Limb (tissue), 2 donors: ENCODE results near the gene NUB1.

Experiments
- DNase-seq, 2 donors: peaks; one replicate each; pipeline ENCODE4 v3.0.0-alpha.2; 2016; ENCODE audit errors: extremely low spot score in 2 of 2

Gene NUB1

GRCh38 chr7:151404216-151405011, 62.8 kb downstream of the NUB1 start:
- no peak for DNase-seq

DNA sequence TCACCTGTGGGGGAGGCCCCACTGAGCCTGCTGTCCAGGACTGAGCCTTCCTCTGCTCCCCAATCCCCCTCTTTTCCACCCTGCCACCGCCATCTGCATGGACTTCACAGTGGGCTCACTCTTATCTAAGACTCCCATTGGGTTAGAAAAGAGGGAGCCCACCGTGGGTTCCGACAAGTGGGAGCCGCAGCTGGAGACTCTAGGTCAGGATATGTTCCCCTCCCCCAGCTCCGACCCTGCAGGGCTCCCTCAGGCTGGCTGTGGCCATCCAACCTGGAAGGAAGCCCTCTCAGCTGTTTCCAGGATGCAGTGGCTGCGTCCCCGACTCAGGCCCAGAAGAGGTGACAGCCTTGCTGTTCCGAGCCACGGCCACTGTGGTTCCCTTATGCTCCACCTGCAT, 63.4 kb downstream of the NUB1 start:
- no peak for DNase-seq

GRCh38 chr7:151405588-151405987, 64.0 kb downstream of the NUB1 start:
- no peak for DNase-seq

- DNase-seq, result no peak
Observed at GRCh38 chr7:151406051-151406875, 64.7 kb downstream of the NUB1 start.

DNA sequence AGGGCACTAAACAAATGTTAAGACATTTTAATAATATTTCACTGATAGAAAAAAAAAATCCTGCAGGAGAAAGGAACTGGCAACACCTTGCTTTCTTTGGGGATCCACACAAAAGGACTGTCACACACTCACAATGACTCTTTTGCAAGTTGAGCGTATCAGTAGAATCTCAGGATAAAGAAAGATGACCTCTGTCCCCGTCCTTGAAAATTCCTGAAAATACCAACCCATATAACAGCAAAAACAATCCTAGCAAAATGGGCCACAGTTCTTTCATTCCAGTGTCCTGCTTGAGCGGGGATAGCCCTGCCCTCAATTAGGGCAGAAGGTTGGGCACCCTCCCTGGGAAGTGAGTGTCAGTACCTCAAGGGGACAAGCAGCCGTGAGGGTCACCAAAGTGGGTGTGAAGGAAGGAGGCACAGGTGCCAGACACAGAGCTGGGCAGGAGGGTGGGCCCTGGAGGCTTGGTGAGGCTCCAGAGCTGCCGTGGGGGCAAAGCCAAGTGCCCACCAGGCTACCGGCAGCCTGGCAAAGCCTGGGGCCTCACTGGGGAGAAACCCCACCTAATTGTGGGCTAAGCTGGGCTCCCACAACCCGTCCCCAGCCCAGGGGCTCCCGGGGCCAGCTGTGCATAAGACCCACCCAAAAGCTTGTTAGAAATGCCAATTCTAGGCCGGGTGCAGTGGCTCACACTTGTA, 65.4 kb downstream of the NUB1 start:
- DNase-seq, result no peak

GRCh38 chr7:151408498-151408838, 66.9 kb downstream of the NUB1 start:
- no peak for DNase-seq

- DNase-seq, result peak in 1 of 2 donors; percentile 59
Observed at GRCh38 chr7:151408839-151409666, 67.4 kb downstream of the NUB1 start.

DNA sequence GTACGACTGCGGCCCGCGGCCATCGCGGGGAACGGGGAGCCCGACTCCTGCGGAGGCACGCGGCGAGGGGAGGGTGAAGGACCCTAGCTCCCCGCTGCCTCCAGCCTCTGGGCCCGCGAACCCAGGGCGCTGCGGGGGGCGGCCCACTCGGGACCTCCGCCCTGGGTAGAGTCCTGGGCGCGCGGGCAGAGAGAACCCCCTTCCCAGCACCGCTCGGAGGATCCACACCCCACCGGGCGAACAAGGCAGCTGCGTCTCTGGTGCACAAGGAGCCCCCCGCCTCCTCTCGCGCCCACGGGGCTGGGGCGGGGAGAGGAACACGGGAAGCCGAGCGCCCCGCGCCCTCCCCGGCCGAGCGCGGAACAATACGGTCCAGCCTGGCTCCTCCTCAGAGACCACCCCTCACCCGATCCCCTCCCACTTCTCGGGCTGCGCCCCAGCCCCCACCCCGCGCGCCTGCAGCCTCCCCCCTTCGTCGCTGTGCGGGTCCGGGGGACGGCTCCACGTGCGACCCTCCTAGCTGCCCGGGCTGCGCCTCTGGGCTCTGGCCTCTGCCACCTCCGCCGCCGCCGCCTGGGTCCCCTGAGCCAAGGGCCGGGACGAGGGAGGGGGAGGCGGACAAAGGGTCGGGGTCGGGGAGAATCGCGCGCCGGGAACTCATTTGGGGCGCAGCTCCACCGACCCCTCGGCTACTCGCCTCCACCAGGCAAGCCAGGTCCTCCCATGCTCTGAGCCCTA, 68.2 kb downstream of the NUB1 start, which contains the start of gene WDR86:
TSS of gene WDR86 (minus strand) at position 372 of the 738 bp plus-strand sequence. CDS start 449 bp downstream, outside the sequence.
- DNase-seq, result peak; percentile 30 to 85

DNA sequence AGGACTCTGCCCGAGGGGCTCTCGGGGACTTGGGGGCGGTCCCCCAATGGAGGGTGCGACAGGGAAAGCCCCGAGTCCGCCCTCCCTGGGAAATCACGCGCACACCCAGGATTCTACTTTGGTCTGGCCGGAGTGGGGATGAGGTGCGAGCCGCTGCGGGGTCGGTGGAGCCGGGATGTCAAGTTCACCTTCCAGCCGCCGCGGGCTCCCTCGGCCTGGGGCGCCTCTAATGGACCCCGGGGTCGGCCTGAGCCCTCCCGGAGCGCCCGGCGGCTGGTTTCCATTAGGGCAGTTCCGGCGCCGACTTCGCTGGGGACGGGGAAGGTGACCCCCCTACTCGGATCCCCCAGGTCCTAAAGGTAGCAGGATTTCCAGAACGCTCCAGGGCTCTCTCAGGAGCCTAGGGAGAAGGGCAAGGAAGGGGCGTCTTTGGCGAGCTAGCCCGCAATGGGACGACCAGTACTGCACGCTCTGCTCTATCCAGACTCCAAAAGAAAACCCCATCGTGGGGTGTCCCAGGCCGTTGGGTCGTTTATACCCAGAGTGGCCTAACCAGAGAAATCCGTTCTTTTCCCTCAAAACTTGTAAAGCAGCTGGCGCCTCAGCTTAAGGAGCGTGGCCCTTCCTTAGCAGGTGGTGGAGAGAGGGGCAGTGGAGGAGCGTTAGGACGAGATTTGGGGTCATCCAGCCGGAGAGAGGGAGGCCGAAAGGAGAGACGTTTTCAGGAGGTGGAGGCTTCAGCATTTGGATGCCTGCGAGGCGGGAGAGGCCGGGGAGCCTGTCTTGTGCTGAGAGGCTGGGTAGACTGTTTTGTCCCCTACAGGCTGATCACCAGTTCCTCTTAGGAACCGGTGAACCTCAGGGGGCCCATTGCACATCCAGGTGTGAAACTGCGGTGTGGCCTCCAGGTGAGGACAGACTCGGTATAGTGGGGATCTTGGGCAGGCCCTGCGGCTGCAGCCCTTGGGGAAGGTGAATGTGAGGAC, 69.1 kb downstream of the NUB1 start:
- DNase-seq, result peak; percentile 51 to 76

DNA sequence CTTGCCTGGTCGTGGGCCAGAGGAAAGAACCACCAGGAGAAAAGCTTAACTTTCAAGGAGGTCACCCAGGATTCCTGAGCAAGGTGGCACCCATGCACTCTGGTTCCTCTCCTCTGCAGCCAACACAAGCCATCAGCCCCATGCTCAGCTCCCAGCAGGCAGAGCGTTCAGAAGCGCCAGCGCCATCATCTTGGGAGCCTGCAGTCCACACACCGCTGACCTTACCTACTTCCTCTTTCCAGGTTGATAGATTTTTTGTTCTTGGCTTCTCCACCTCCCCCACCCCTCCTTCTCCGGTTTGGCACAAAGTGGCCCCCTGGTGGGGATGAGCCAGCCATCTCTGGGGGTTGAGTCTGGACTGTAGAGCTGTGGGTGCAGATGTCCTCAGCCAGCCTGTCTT, 69.9 kb downstream of the NUB1 start:
- DNase-seq, result no peak

- DNase-seq, result no peak
Observed at GRCh38 chr7:151412318-151412717, 70.7 kb downstream of the NUB1 start.

GRCh38 chr7:151413241-151413640, 71.6 kb downstream of the NUB1 start:
- no peak for DNase-seq

GRCh38 chr7:151415375-151416105, 73.9 kb downstream of the NUB1 start:
- no peak for DNase-seq

- no peak for DNase-seq
Observed at GRCh38 chr7:151416112-151416940, 74.7 kb downstream of the NUB1 start.

- no peak for DNase-seq
Observed at GRCh38 chr7:151416941-151417315, 75.3 kb downstream of the NUB1 start.

DNA sequence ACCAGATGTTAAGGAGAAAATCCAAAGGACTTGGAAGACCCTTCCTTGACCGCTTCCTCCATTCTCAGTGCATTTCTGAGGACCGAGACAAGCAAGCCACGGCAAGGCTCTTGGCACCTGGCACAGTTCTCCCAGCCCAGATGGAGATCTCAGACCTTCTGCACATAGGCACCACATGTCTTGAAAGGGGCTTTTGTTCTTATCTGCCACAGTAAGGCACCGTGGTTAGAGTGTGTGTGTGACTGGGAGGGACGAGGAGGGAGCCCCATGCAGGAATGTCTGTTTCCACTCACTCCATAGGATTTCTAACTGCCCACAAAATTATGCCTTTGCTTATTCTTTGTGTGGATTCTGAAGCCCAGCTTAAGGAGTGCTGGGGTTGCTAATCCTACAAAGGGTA, 78.5 kb downstream of the NUB1 start:
- no peak for DNase-seq

DNA sequence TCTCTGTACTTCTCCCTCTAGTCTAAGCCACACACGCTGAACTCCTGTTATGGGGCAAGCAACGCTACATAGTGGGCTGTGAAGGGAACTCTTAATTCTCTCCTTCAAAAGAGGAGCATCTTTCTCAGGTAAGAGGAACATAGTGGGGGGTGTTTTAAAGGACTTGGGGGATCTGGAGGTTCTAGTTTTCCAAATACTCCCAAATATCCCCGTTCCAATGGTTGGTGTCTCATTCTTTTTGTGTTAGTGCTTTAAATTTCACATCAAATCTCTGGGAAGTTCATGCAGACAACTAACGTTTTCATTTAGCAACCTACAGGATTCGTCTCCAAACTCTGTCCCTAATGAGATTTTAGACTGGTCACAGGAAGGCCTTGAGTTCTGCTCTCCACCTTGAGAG, 80.6 kb downstream of the NUB1 start:
- no peak for DNase-seq

GRCh38 chr7:151423226-151423625, 81.6 kb downstream of the NUB1 start:
- DNase-seq, result no peak
